IMR-90 (cell line): ENCODE measurements around the gene SEMA3E.

Experiments
- CEBPB ChIP-seq: IDR thresholded peaks from 2 replicates; pipeline ENCODE4 v1.6.1; 2012; ENCODE audit warnings: low read depth, low read length, improper control_type of control experiment
- FOS ChIP-seq: fragments of 150-350 bp; IDR thresholded peaks from 2 replicates; pipeline ENCODE4 v1.6.1; 2016; ENCODE audit warnings: low read depth, low read length
- MAFK ChIP-seq: IDR thresholded peaks from 2 replicates; pipeline ENCODE4 v1.6.1; 2012; ENCODE audit warnings: low read depth, low read length, improper control_type of control experiment
- MXI1 ChIP-seq: IDR thresholded peaks from 2 replicates; pipeline ENCODE4 v1.6.1; 2012; ENCODE audit warnings: low read depth, mild to moderate bottlenecking, low read length, moderate library complexity, borderline replicate concordance
- POLR2A ChIP-seq: IDR thresholded peaks from 2 replicates; pipeline ENCODE4 v1.6.1; 2012; ENCODE audit warnings: mild to moderate bottlenecking, low read depth, low read length
- RCOR1 ChIP-seq: IDR thresholded peaks from 2 replicates; pipeline ENCODE4 v1.6.1; 2012; ENCODE audit warnings: mild to moderate bottlenecking, low read length, improper control_type of control experiment; ENCODE audit not compliant: insufficient replicate concordance
- RFX5 ChIP-seq: IDR thresholded peaks from 2 replicates; pipeline ENCODE4 v1.8.0; 2012; ENCODE audit warnings: low read depth, mild to moderate bottlenecking, low read length, moderate library complexity
- TF ChIP-seq, protein P1 (sequence below): conservative IDR thresholded peaks from 2 replicates; pipeline ENCODE4 v1.5.1; 2012; ENCODE audit warnings: mild to moderate bottlenecking, low read depth, low read length, improper control_type of control experiment
- TF ChIP-seq, protein P2 (sequence below): fragments of 150-350 bp; IDR thresholded peaks from 2 replicates; pipeline ENCODE4 v1.6.1; 2017; ENCODE audit warnings: mild to moderate bottlenecking, antibody characterized with exemption, low read length, low read depth
- TF ChIP-seq, protein P3 (sequence below): fragments of 150-350 bp; IDR thresholded peaks from 2 replicates; pipeline ENCODE4 v1.6.1; 2016; ENCODE audit warnings: low read depth, mild to moderate bottlenecking, low read length, moderate library complexity, borderline replicate concordance

DNA sequence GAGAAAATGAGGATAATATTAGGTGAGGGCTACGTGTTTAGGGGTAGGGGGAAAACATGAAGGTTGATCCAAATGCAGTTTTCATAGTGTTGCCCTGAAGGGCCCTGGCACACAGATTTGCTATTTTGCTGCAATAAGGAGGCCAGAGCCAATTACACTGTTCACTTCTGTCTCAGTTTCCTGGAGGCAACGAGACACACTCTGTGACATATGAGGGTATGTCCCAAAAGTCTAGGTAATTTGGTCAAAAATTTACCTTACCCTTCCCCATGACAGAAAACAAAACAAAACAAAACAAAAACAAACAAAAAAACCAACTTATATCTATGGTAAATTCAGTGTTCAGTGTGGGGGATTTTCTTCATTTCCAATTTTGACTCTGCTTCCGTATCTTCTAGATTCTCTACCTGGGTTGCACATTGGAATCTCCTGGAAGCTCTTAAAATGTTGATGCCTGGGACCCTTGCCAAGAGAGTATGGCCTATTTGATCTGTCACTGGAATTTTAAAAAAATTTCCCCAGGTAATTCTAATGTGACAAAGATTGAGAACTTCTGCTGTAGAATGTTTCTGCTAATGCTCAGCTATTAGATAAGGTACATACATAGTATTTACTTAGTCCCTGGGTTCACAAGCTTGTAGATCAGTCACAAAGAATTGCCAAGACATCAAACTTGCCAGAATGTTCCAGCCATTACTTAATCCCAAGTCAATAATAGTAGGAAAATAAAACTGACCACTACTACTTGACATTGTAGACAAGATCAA, 139.5 kb downstream of the SEMA3E start:
- TF ChIP-seq POLR2A, result no peak
- TF ChIP-seq, protein P1, sequence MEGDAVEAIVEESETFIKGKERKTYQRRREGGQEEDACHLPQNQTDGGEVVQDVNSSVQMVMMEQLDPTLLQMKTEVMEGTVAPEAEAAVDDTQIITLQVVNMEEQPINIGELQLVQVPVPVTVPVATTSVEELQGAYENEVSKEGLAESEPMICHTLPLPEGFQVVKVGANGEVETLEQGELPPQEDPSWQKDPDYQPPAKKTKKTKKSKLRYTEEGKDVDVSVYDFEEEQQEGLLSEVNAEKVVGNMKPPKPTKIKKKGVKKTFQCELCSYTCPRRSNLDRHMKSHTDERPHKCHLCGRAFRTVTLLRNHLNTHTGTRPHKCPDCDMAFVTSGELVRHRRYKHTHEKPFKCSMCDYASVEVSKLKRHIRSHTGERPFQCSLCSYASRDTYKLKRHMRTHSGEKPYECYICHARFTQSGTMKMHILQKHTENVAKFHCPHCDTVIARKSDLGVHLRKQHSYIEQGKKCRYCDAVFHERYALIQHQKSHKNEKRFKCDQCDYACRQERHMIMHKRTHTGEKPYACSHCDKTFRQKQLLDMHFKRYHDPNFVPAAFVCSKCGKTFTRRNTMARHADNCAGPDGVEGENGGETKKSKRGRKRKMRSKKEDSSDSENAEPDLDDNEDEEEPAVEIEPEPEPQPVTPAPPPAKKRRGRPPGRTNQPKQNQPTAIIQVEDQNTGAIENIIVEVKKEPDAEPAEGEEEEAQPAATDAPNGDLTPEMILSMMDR, result no peak
- TF ChIP-seq, protein P2, sequence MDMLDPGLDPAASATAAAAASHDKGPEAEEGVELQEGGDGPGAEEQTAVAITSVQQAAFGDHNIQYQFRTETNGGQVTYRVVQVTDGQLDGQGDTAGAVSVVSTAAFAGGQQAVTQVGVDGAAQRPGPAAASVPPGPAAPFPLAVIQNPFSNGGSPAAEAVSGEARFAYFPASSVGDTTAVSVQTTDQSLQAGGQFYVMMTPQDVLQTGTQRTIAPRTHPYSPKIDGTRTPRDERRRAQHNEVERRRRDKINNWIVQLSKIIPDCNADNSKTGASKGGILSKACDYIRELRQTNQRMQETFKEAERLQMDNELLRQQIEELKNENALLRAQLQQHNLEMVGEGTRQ, result no peak
- TF ChIP-seq RFX5, result no peak
- no peak for TF ChIP-seq CEBPB
- no peak for TF ChIP-seq RCOR1
- TF ChIP-seq FOS, result no peak
- no peak for TF ChIP-seq MAFK
- TF ChIP-seq, protein P3, sequence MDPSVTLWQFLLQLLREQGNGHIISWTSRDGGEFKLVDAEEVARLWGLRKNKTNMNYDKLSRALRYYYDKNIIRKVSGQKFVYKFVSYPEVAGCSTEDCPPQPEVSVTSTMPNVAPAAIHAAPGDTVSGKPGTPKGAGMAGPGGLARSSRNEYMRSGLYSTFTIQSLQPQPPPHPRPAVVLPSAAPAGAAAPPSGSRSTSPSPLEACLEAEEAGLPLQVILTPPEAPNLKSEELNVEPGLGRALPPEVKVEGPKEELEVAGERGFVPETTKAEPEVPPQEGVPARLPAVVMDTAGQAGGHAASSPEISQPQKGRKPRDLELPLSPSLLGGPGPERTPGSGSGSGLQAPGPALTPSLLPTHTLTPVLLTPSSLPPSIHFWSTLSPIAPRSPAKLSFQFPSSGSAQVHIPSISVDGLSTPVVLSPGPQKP, result no peak
- no peak for TF ChIP-seq MXI1
